Measurements from ENCODE around the gene NPLOC4. TPM values are rescaled to one million over a fixed set of nuclear protein-coding genes. Genes with fewer than 3 reads are reported as not detected.
A peak's percentile ranks its signal among the peaks of the same experiment; 100 is the strongest.

The NPLOC4 gene
- total and polyA plus RNA-seq, 2 of the 13 experiments (the other 11 are each of a cell fraction or from before 2014, with no cell fraction given) = 57.0 to 97.0 TPM

DNA sequence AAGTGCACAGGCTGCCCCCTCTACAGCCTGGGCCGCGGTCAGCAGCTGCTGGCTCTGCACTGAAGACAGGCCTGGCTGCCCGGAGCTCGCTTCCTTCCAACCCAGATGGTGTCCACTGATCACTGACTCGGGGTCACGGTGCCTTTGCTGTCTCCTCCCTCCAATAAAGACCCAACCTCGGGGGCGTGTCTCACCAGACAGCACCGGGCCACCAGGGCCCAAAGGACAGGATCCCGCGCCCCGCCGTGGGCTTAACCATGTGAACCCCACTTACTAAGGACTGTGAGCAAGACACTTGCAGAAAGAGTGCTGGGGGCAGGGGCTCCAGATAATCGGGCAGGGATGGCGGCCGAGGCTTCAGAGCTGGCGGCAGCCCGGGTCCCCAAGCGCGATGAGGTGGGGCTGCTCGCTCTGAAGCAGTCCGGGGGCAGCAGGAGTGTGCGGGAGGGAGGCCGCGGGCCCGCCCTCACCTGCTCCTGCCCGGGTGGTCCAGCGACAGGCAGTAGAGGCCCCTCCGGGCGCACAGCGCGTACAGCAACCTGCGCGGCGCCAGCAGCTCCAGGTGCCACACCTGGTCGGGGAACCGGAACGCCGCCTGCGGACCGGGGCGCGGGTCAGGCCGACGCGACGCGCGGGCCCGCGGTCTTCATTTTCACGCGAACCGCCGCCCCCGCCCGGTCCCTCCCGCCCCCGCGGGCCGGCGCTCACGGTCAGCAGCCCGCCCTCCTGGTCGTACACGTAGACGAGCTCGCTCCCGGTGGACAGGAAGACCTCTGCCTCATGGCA is 85.3 kb downstream of the NPLOC4 start:
- ATAC-seq = peak; percentile 35
- no peaks in the 10 kb centered on the region for H3K9me3 ChIP-seq (ENCODE audit: low read length)
- FAIRE-seq = no peak
- H3K36me3 ChIP-seq (replicated peaks in 1 of 2; ENCODE audit: control insufficient read depth in 1 of 2, insufficient read depth in 2 of 2, low read length in 2 of 2) = peaks cover 15 to 30% of the 10 kb centered on the region in 2 experiments
- H3K79me2 ChIP-seq (ENCODE audit: insufficient read depth, low read length) = peaks cover 10% of the 10 kb centered on the region
- 0% methylated on average over 19 of the region's 69 CpGs for WGBS (ENCODE audit: low lambda C conversion rate)
- no peak overlapping the region for H2AFZ ChIP-seq (ENCODE audit: low read length)
- DNase-seq (ENCODE audit: low spot score) = peak; percentile 47
- intact Hi-C loops (cut with micrococcal nuclease; ENCODE audit: unreplicated experiment) = loop anchor here (1.0 to 2.0 kb wide), 2 partner anchors 25 to 50 kb away; no protein-coding TSS in a partner anchor
- H3K4me3 ChIP-seq (replicated peaks in 1 of 3; ENCODE audit: insufficient read depth in 1 of 3, low read depth in 2 of 3, low read length in 3 of 3) = peak overlapping the region; percentile 95 to 97 (median 96)
- H3K4me1 ChIP-seq (ENCODE audit: insufficient read depth, low read length) = peaks cover 43% of the 10 kb centered on the region
- H3K4me2 ChIP-seq (ENCODE audit: low read depth, low read length) = peak overlapping the region; percentile 98
- ChIA-PET CTCF (ENCODE audit: low intra/inter-chr PET ratio, low total read pairs) (no interaction called here), POLR2A (interaction anchor here (0.6 to 2.5 kb wide), 18 partner anchors 8 to 157 kb away, joined by 3 to 27 read pairs (median 4); partner anchors contain the start of genes ACTG1, ARL16, BAHCC1 and HGS)
- H3K27ac ChIP-seq (ENCODE audit: extremely low read length, insufficient read depth, low read length) = peak overlapping the region; percentile 56
- no peaks in the 10 kb centered on the region; a peak in 1 of 5 replicates for H3K27me3 ChIP-seq (ENCODE audit: control insufficient read depth in 1 of 2, insufficient read depth in 2 of 2, low read length in 2 of 2)
- BruUV-seq (replicated peaks) = no TSS peak
- H4K20me1 ChIP-seq (ENCODE audit: insufficient read depth, low read length) = peaks cover 4% of the 10 kb centered on the region; the same call in 1 of the 2 replicates
- in situ Hi-C loops (cut with HindIII; ENCODE audit: extremely low pct_ligation_motif_present, low pct_unique_long_range_greater_than_20kb) = no loop called here
- H3K9ac ChIP-seq (ENCODE audit: insufficient read depth, low read depth, low read length) = peak overlapping the region; percentile 79
- TF ChIP-seq DNMT1 (CRISPR knock-in tag; IDR thresholded peaks at IDR 0.05) (0 out of 2 replicates have a peak, but pooled peaks have one; percentile 11), CBFB (CRISPR knock-in tag; IDR thresholded peaks at IDR 0.05) (no peak), NFATC3 (CRISPR knock-in tag; IDR thresholded peaks at IDR 0.05) (0 out of 2 replicates have a peak, but pooled peaks have one; percentile 77), EED (CRISPR knock-in tag; IDR thresholded peaks at IDR 0.05) (0 out of 2 replicates have a peak, but pooled peaks have one; percentile 5), GTF3A (CRISPR knock-in tag; conservative IDR thresholded peaks at IDR 0.05) (0 out of 2 replicates have a peak, but pooled peaks have one; percentile 16), RXRB (CRISPR knock-in tag; IDR thresholded peaks at IDR 0.05; ENCODE audit: borderline replicate concordance) (no peak), ZNF274 (CRISPR knock-in tag; IDR thresholded peaks at IDR 0.05) (peak; percentile 86; the same call in 1 of the 2 replicates), ZNF44 (CRISPR knock-in tag; IDR thresholded peaks at IDR 0.05) (peak; percentile 20; the same call in 1 of the 2 replicates)
- TF ChIP-seq, protein P1, sequence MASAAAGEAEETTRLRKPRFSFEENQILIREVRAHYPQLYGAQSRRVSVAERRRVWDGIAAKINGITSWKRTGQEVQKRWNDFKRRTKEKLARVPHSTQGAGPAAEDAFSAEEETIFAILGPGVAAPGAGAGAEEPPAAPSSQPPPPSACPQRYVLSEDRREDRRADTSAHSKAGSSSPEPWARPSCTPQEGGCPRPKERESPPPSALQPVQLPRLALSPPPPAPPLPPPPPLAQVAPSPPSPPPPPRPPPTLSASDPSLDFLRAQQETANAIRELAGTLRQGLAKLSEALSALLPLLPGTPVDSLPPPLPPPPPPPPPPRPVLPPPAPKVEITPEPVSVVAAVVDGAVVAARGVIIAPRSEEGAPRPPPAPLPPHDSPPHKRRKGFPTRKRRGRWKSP (CRISPR knock-in tag; IDR thresholded peaks at IDR 0.05) = no peak
- TF ChIP-seq, protein P2, sequence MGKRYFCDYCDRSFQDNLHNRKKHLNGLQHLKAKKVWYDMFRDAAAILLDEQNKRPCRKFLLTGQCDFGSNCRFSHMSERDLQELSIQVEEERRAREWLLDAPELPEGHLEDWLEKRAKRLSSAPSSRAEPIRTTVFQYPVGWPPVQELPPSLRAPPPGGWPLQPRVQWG (CRISPR knock-in tag; IDR thresholded peaks at IDR 0.05; ENCODE audit: borderline replicate concordance, low read depth) = no peak
- TF ChIP-seq, protein P3, sequence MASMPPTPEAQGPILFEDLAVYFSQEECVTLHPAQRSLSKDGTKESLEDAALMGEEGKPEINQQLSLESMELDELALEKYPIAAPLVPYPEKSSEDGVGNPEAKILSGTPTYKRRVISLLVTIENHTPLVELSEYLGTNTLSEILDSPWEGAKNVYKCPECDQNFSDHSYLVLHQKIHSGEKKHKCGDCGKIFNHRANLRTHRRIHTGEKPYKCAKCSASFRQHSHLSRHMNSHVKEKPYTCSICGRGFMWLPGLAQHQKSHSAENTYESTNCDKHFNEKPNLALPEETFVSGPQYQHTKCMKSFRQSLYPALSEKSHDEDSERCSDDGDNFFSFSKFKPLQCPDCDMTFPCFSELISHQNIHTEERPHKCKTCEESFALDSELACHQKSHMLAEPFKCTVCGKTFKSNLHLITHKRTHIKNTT (CRISPR knock-in tag; IDR thresholded peaks at IDR 0.05) = no peak
- TF ChIP-seq, protein P4, sequence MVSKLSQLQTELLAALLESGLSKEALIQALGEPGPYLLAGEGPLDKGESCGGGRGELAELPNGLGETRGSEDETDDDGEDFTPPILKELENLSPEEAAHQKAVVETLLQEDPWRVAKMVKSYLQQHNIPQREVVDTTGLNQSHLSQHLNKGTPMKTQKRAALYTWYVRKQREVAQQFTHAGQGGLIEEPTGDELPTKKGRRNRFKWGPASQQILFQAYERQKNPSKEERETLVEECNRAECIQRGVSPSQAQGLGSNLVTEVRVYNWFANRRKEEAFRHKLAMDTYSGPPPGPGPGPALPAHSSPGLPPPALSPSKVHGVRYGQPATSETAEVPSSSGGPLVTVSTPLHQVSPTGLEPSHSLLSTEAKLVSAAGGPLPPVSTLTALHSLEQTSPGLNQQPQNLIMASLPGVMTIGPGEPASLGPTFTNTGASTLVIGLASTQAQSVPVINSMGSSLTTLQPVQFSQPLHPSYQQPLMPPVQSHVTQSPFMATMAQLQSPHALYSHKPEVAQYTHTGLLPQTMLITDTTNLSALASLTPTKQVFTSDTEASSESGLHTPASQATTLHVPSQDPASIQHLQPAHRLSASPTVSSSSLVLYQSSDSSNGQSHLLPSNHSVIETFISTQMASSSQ (IDR thresholded peaks at IDR 0.05; ENCODE audit: low read depth) = no peak
- TF ChIP-seq, protein P4 (CRISPR knock-in tag; IDR thresholded peaks at IDR 0.05; ENCODE audit: borderline replicate concordance) = 0 out of 2 replicates have a peak, but pooled peaks have one; percentile 47
- TF ChIP-seq, protein P5, sequence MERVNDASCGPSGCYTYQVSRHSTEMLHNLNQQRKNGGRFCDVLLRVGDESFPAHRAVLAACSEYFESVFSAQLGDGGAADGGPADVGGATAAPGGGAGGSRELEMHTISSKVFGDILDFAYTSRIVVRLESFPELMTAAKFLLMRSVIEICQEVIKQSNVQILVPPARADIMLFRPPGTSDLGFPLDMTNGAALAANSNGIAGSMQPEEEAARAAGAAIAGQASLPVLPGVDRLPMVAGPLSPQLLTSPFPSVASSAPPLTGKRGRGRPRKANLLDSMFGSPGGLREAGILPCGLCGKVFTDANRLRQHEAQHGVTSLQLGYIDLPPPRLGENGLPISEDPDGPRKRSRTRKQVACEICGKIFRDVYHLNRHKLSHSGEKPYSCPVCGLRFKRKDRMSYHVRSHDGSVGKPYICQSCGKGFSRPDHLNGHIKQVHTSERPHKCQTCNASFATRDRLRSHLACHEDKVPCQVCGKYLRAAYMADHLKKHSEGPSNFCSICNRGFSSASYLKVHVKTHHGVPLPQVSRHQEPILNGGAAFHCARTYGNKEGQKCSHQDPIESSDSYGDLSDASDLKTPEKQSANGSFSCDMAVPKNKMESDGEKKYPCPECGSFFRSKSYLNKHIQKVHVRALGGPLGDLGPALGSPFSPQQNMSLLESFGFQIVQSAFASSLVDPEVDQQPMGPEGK (CRISPR knock-in tag; IDR thresholded peaks at IDR 0.05) = peak; percentile 3; the same call in 1 of the 2 replicates

All from HepG2 (cell line).